GM12875 (cell line): Measurements from ENCODE around the gene ARHGAP23.

ENCODE experiments used
- H3K4me3 ChIP-seq: one replicate; pipeline ENCODE4 v1.5.1; 2011; ENCODE audit warnings: low read depth, low read length, control low read depth
- TF ChIP-seq, protein P1 (sequence below): IDR thresholded peaks from 2 replicates; pipeline ENCODE4 v1.5.1; 2011; ENCODE audit warnings: low read depth, mild to moderate bottlenecking, control low read depth, inconsistent platforms, low read length, moderate library complexity, borderline replicate concordance; ENCODE audit not compliant: insufficient read depth

Gene ARHGAP23

DNA sequence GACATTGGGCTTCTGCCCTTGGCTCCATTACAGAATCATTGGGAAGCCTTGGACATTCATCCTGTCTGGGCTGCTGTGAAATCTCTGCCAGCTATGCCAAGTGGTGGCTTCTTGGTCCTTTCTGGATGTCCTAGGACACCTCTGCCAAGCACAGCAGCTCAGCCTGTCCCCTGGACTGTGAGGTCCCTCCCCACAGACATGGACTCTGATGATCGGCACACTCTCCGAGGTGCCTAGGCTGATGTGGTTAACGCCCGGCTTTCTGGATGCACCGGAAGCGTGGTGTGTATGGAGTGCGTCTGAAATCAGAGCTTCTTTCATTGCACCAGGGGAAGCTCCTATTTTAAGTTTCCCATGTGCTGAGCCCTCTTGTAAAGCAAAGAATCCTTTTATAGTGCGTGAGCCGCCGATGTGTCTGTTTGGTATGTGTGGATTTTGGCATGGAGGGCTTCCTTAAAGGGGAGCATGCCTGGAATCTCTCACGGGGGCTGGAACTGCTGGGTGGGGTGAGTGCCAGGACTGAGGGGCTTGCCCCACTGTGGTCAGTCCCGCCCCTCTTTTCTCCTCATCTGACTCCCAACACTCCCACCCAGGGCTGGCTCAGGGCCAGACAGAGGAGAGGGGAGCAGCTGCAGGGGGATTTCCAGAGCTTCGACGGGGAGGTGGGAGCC is 7.0 kb upstream of the ARHGAP23 start:
- H3K4me3 ChIP-seq: no peak overlapping the region
- TF ChIP-seq, protein P1, sequence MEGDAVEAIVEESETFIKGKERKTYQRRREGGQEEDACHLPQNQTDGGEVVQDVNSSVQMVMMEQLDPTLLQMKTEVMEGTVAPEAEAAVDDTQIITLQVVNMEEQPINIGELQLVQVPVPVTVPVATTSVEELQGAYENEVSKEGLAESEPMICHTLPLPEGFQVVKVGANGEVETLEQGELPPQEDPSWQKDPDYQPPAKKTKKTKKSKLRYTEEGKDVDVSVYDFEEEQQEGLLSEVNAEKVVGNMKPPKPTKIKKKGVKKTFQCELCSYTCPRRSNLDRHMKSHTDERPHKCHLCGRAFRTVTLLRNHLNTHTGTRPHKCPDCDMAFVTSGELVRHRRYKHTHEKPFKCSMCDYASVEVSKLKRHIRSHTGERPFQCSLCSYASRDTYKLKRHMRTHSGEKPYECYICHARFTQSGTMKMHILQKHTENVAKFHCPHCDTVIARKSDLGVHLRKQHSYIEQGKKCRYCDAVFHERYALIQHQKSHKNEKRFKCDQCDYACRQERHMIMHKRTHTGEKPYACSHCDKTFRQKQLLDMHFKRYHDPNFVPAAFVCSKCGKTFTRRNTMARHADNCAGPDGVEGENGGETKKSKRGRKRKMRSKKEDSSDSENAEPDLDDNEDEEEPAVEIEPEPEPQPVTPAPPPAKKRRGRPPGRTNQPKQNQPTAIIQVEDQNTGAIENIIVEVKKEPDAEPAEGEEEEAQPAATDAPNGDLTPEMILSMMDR: no peak

DNA sequence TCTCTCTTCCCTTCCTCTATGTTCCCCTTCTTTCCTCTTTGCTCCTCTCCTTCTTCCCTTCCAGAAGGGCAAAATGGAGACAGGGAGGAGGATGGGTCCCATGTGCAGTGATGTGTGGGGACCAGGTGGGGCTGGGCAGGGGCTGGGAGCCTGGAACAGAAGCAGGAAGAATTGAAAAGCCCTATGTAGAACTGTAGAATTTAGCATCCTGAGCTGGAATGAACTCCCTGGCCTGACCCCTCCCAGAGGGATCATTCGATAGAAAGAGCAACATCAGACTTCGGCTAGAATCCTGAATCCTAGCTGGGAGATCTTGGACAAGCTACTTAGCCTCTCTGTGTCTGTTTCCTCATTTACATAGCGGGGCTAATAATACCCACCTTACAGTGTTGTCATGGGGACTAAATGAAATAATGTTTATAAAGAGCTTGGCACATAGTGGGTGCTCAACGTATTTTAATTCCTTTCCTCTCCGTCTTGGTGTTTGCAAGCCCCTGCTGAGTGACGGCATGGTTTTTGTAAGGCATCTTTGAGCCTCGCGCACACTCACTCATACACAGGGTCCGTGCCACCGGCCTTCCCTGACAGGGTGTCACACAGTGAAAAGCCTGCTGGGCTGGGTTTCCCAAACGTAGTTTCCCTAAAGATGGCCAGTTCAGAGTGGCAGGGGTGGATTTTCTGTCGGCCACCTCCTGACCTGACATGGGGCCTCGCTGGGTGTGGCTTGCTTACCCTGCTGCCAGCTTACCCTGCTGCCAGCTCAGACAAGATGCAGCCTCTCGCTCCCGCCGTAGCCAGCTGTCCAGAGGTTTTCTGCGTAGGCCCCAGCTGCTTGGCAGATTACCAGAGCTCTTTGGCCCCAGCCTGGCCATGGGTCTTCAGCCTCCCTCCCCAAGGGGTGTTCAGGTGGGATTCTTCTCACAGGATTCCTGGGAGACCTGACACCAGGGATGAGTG is 6.1 kb upstream of the ARHGAP23 start:
- TF ChIP-seq, protein P1: no peak
- no peak overlapping the region for H3K4me3 ChIP-seq

DNA sequence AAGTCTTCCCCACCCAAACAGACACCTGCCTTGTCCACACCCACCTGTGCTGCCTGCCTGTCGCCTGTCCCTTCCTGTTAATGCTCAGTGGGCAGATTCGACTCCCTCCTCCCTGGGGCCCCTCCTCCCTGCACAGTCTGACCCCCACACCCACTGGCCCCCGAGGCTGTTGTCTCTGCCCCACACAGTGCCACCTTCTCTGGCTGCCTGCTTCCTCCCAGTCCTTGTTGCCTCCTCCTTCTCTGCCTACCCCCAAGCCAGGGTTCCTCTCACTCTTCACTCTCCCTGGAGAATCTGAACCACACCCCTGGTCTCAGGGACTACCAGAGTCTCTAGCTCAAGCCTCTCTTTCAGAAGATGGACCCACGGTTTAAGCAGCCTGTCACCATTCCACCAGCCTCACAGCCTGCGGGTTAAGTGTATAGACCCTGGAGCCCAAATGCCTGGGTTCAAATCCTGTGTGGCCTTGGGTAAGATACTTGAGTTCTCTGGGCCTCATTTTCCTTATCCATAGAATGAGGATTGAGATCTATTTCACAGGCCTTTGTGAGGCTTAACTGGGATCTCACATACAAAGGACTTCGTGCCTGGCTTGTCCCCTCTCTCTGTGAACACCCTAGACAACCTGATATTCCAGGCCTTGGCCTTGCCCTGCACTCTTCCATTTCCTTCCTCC is 3.8 kb upstream of the ARHGAP23 start:
- TF ChIP-seq, protein P1: no peak

DNA sequence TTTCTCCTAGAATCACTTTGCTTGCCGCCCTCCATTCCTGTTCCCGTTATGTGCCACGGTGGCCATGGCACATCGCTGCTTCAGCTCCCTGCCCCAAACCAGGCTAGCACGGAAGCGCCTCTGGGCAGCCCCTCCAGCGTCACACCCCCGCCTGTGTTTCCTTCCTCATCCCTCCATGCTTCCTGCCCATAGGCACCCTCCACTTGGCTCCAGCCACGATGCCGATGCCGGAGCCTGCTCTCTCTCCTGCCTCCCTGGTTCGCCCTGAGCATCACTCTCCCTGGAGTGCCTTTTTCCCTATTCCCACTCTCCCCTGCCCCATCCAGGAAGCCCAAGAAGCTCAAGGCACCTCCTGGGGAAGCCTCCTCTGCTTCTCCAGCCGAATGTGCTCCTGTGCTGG is 3.2 kb upstream of the ARHGAP23 start:
- no peak overlapping the region for H3K4me3 ChIP-seq
- TF ChIP-seq, protein P1: no peak

More for the DNA sequence above, 3.8 kb upstream of the ARHGAP23 start:
- H3K4me3 ChIP-seq: no peak overlapping the region

DNA sequence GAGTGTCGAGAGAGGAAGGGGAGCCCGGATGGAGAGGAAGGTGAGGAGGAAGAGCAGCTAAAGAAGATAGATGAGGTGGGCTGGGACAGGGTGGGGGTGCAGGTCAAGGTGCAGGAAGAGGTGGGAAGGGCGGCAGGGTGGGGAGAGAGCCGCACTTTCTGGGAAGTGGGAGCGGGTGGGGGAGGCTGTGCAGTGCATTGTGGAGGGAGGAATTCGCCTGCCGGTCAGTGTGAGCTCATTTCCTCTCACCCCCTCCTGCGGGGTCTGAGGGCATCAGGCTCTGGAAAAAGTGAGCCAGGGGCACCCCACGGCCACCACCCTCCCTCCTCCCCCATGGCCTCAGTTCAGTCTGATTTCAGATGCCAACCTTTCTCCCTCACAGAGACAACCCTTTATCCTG is 2.5 kb upstream of the ARHGAP23 start:
- H3K4me3 ChIP-seq: no peak overlapping the region
- TF ChIP-seq, protein P1: no peak

DNA sequence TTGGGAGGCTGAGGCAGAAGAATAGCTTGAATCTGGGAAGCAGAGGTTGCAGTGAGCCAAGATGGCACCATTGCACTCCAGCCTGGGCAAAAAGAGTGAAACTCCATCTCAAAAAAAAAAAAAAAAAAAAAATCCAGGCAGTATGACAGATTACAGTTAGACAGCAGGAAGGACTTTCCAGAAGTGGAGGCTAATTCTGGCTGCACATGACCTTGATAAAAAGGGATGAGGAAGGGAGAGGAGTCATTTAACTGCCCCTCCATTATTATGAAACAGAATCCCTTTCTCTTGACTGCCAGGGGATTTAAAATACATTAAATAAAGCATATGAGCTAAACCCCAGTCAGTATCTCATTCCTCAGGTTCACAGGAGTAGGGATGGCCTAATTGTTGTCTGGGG is 1.8 kb upstream of the ARHGAP23 start:
- TF ChIP-seq, protein P1: no peak
- H3K4me3 ChIP-seq: no peak overlapping the region
